ENCODE data around the gene B4GALNT3. TPM values are rescaled to one million over a fixed set of nuclear protein-coding genes. Genes with fewer than 3 reads are reported as not detected.

B4GALNT3 gene
- polyA plus RNA-seq, 1 donor = 13.8 TPM

DNA sequence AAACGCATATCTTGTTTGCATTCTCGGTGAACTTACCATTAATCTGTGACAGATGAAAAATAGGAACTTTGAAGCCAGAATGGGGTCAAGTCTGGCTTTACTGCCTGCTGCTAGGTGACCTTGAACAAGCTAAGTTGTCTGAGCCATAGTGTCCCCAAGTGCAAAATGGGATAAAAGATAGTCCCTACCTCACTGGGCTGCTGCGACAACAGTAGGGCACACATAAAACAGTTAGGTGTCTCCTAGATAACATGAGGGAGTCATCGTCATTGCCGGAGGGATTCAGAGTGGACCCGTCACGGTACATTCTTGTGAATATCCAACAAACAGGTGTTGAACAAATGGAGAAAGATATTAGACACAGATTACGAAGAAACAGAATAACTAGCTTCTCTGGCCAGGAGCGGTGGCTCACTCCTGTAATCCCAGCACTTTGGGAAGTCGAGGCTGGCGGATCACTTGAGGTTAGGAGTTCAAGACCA is 132.3 kb downstream of the B4GALNT3 start:
- no peak for DNase-seq (ENCODE audit: low read depth)

DNA sequence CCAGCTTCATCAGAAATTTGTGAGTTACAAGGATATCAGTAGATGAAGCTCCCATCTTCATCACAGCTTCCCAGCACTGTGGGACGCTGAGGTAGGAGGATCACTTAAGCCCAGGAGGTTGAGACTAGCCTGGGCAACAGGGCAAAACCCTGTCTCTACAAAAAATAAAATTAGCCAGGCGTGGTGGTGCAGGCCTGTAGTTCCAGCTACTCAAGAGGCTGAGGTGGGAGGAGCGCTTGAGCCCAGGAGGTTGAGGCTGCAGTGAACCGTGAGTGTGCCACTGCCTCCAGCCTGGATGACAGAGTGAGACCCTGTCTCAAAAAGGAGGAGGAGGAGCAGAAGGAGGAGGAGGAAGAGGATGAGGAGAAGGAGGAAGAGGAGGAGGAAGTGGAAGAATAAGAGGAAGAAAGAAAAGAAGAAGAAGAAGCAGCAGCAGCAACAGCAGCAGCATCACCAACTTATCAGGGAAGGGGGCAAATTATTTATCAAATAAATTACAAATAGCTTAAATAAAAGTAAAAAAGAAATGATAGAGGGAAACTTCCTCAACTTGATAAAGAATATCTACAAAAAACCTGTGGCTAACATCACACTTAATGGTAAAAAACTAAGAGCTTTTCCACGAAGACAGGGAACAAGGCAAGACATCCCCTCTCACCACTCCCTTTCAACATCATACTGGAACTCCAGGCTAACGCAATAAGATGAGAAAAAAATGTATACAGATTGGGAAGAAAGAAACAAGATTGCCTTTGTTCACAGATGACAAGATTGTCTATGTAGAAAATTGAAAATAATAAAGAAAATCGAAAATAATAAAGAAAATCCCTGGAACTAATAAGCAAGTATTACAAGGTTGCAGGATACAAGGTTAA is 133.9 kb downstream of the B4GALNT3 start:
- DNase-seq (ENCODE audit: low read depth) = no peak

DNA sequence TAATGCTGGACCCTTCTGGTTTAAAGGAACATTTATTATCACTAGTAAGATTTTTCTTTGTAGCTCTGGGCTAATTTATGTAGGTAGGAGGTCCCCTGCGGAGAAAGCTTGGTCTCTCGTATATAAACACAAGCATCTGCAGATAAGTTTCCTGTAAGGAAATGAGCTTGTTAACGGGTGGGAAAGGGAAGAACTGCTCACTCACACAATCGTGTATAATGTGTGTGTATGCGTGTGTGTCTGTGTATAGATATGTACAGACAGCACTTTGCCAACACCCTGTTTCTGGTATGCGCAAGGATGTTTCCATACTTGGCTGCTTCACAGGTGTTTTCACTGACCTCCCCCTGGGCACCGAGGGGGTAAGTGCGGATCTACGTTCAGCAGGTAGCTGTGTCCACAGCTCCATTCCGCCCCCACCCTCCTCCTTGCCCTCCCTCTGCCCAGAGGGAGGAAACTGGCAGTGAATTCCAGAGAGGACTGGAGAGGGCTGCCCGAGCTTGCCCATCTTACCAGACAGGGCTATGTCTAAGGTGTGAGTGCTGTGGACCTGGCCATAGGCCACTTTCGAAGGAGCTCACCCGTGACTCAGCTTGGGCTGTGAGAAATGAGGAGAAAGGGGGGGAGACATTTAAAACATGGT is 138.3 kb downstream of the B4GALNT3 start:
- no peak for DNase-seq (ENCODE audit: low read depth)

- DNase-seq (ENCODE audit: low read depth) = no peak
These were observed 140.0 kb downstream of the B4GALNT3 start for GRCh38 chr12:599756-600155.

DNA sequence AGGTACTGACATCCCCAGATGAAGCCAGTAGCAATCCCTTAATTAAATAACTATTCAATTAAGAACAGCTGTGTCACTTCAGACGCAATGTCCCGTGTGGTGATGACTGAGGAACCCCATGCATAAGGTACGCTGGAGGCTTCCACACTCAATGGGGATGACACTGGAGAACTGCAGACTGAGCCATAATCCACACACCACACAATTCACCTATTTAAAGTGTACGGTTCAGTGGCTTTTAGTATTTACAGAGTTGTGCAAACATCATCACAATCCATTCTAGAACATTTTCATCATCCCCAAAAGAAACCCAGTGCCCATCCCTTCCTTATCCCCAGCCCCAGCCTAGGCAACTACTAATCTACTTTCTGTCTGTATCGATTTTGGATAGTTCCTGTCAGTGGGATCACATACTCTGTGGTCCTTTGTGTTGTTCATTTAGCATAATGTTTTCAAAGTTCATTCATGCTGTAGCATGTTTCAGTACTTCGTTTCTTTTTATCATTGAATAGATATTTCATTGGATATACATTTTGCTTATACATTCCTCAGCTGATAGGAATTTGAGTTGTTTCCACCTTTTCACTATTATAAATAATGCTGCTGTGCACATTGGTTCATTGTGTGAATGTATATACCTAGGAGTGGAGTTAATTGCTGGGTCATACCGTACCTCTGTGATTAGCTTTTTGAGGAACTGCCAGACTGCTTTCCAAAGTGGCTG is 142.4 kb downstream of the B4GALNT3 start:
- no peak for DNase-seq (ENCODE audit: low read depth)

DNA sequence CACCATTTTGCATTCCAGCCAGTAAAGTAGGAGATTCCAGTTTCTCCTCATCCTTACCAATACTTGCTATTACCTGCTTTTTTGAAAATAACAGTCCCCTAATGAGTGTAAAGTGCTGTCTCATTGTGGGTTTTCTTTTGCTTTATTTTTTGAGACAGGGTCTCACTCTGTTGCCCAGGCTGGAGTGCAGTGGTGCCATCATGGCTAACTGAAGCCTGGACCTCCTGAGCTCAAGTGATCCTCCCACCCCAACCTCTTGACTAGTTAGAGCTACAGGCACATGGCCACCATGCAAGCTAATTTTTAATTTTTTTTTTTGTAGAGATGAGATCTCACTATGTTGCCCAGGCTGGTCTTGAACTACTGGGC is 142.9 kb downstream of the B4GALNT3 start:
- DNase-seq (ENCODE audit: low read depth) = no peak

- no peak for DNase-seq (ENCODE audit: low read depth)
These were observed 145.2 kb downstream of the B4GALNT3 start for GRCh38 chr12:604956-605355.

DNA sequence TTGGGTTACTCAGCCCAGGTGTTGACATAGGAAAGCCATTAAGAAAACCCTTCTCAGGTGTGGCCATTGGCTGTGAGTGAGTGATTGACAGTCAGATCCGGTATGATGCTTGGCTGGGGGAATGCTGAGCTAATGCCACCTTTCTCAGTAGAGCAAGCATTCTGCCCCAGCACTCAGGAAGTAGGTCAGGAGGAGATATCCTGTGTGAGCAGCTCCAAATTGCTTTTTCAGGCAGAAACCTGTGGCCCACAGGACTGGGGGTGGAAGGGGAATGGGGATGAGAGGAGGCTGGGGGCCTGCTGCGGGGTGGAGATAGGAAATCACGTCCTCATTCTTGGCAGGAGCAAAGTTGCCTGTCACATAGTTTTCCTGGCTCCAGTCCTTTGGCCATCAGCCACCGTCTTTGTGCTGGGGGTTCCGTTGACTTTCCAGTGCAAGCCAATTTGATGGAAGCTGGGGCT is 147.8 kb downstream of the B4GALNT3 start:
- DNase-seq (ENCODE audit: low read depth) = no peak

- DNase-seq (ENCODE audit: low read depth) = no peak
These were observed 148.7 kb downstream of the B4GALNT3 start for GRCh38 chr12:608413-608812.

DNA sequence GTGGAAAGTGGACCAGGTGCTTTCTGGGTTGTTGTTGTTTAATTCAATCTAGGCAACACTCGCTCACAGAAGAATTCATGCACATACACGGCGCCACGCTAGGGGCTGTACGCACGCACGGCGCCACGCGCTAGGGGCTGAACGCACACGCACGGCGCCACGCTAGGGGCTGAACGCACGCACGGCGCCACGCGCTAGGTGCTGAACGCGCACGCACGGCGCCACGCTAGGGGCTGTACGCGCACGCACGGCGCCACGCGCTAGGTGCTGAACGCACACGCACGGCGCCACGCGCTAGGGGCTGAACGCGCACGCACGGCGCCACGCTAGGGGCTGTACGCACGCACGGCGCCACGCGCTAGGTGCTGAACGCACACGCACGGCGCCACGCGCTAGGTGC is 149.2 kb downstream of the B4GALNT3 start:
- DNase-seq (ENCODE audit: low read depth) = no peak

- DNase-seq (ENCODE audit: low read depth) = no peak
These were observed 152.0 kb downstream of the B4GALNT3 start for GRCh38 chr12:611721-612120.

DNA sequence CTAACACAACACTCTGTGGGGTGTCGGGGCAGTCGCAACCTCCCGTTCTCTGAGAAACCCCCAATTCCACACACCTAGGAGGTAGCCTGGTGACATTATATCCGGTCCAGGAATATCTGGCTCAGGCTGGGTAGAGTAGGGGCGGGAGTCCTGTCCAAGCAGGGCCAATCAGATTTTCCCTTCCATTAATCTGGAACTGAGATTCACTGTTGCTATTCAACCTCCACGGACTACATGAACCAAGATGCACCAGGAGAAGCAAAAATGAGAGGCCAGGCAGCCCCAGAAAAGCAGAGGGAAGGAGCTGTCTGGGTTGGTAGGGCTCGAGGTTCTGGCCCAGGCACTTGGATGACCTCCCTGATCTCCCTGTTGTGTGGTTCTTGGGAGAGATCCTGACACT is 152.6 kb downstream of the B4GALNT3 start:
- DNase-seq (ENCODE audit: low read depth) = no peak

DNA sequence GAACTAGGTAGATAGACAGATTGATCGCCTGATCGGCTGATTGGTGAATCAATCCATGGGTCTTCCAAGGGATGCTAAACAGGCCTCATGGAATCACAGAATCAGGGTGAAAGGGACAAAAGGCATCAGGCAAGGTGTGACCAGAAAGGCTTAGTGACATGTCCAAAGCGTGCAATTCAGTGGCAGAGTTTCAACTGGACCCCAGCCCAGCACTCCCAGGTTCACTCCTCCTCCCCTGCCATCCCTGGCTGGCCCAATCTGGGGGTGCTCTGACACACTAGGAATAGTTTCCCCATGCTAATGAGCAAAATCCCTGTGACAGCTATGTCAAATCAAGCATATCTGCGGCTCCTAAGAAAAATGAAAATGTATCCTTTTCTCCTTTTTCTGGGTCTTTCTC is 153.1 kb downstream of the B4GALNT3 start:
- DNase-seq (ENCODE audit: low read depth) = no peak

Other genes with a start within 250 kb of the B4GALNT3 start
- 0.90 TPM for gene SLC6A12, start 245.8 kb upstream of the B4GALNT3 start, polyA plus RNA-seq (ENCODE audit: insufficient read length)
- 3.1 TPM for gene SLC6A13, start 197.1 kb upstream of the B4GALNT3 start, polyA plus RNA-seq (ENCODE audit: insufficient read length)
- 20.7 TPM for gene KDM5A, start 70.6 kb upstream of the B4GALNT3 start, polyA plus RNA-seq (ENCODE audit: insufficient read length)
- gene CCDC77, start 58.3 kb upstream of the B4GALNT3 start, polyA plus RNA-seq (ENCODE audit: insufficient read length) = 9.7 TPM
- gene NINJ2, start 203.5 kb downstream of the B4GALNT3 start, polyA plus RNA-seq (ENCODE audit: insufficient read length) = 5.5 TPM

Data from forelimb muscle (tissue), 1 donor.